Psoas muscle (tissue), 8 donors: Measurements from ENCODE around the gene SEC23IP. TPM values are rescaled to one million over a fixed set of nuclear protein-coding genes. Genes with fewer than 3 reads are reported as not detected.
"Not testable (repeated sequence)": the region's sequence is repeated elsewhere in the genome, so short reads cannot be mapped to it uniquely, and the experiment has no call there.

Experiments used
- ATAC-seq, 4 donors: fragments of 200-7000 bp; cut with Tn5 transposase; one replicate each; pipeline ENCODE4 v1.9.1; 2020; ENCODE audit warnings: moderate library complexity in 3 of 4, mild to moderate bottlenecking in 2 of 4
- DNase-seq, 2 donors: peaks; one replicate each; pipeline ENCODE4 v3.0.0-alpha.2; 2020
- H3K27ac ChIP-seq: fragments of 200-600 bp; one replicate; pipeline ENCODE4 v1.8.0; 2022
- H3K27me3 ChIP-seq, 3 donors: fragments of 200-600 bp in 1 of 3; one replicate each; pipeline versions ENCODE4 v1.6.1 to v1.8.0; 2013 to 2022; ENCODE audit warnings: low read length in 2 of 3, mild to moderate bottlenecking in 2 of 3, moderate library complexity in 1 of 3; ENCODE audit not compliant: insufficient read depth in 3 of 3
- H3K36me3 ChIP-seq, 2 donors: fragments of 200-600 bp in 1 of 2; one replicate each; pipeline versions ENCODE4 v1.6.1 to v1.8.0; 2013 to 2022; ENCODE audit warnings: low read depth in 1 of 2, mild to moderate bottlenecking in 1 of 2, moderate library complexity in 1 of 2; ENCODE audit not compliant: insufficient read depth in 1 of 2
- H3K4me1 ChIP-seq: fragments of 200-600 bp; one replicate; pipeline ENCODE4 v1.8.0; 2022
- H3K4me3 ChIP-seq: fragments of 200-600 bp; one replicate; pipeline ENCODE4 v1.8.0; 2022; ENCODE audit warnings: mild to moderate bottlenecking
- H3K9me3 ChIP-seq: fragments of 200-600 bp; one replicate; pipeline ENCODE4 v1.8.0; 2022
- CTCF ChIP-seq: fragments of 200-600 bp; IDR thresholded peaks from one replicate; pipeline ENCODE4 v1.8.0; 2022; ENCODE audit warnings: antibody characterized with exemption
- WGBS, 3 donors: extraction: QIAGEN DNeasy Blood & Tissue Kit; methylation state at CpG; one replicate each; pipeline versions ENCODE4 v1.1.6 to v1.1.7; 2013; 5-methylcytosine and 5-hydroxymethylcytosine counted together
- intact Hi-C, 2 donors: fragments of 100-400 bp; cut with DNase I; formaldehyde crosslinking; loops; one replicate each; pipeline versions ENCODE4 v1.11.0 to v1.14.2; 2022
- polyA plus RNA-seq, 3 donors: library from polyadenylated mRNA; stranded (reverse); fragments of 200-250 nt; gene quantifications; one replicate each; pipeline ENCODE4 v1.2.3, GENCODE V29; 2013
- total RNA-seq, 4 donors: library from RNA; stranded (reverse); fragmentation: NEBNext Ultra II Directional in 2 of 4; extraction: Animal tissue kit (Norgen Biotek cat#: 25700) in 2 of 4; gene quantifications; one replicate each; pipeline versions ENCODE4 v1.2.1 to v1.2.4, GENCODE V29; 2021 to 2023
- donor health status: healthy with polysubstance abuse.
- donor health status: DM: no; HTN: no; CAD: no; lungs with moderate emphysema.
- donor health status: Bipolar disorder and iron deficiency.
- donor health status: healthy.
- donor health status: DM: yes; HTN: yes; CAD: no.
- donor health status: DM: no; HTN: no; CAD: no.
- donor health status: DM: no; HTN: no; CAD: no.
- donor health status: DM: yes; HTN: yes; CAD: no.

SEC23IP gene
- total and polyA plus RNA-seq, 7 donors: 6.5 to 49.7 (median 27.3) TPM

- no peak for TF ChIP-seq CTCF
- Histone ChIP-seq H3K27me3 (no peaks in the 10 kb centered on the region), H3K4me3 (peak overlapping the region; percentile 75), H3K36me3 (no peaks in the 10 kb centered on the region), H3K27ac (peak overlapping the region; percentile 84), H3K4me1 (peaks cover 23% of the 10 kb centered on the region), H3K9me3 (no peaks in the 10 kb centered on the region)
- ATAC-seq (peak; percentile 96 to 98 (median 97)), DNase-seq (peak; percentile 89 to 94)
- intact Hi-C loops: loop anchor here (1.0 kb wide), 1 partner anchor 19 kb away; the partner anchor contains the start of gene SEC23IP (in 2 of the 2)
- 0 to 1% (median 0%) methylated on average over 54 to 75 of the region's 75 CpGs for WGBS, 3 donors
Measured at GRCh38 chr10:119872860-119873681, 19.5 kb upstream of the SEC23IP start.

- DNase-seq (no peak), ATAC-seq (no peak)
- Histone ChIP-seq H3K4me1 (peaks cover 4% of the 10 kb centered on the region), H3K36me3 (no peaks in the 10 kb centered on the region), H3K9me3 (no peaks in the 10 kb centered on the region), H3K27ac (no peak overlapping the region), H3K27me3 (no peaks in the 10 kb centered on the region), H3K4me3 (no peak overlapping the region)
- TF ChIP-seq CTCF: no peak
- 75 to 86% (median 83%) methylated on average over 2 of the region's 2 CpGs for WGBS, 3 donors
- intact Hi-C loops: no loop called here
Measured at GRCh38 chr10:119878524-119878923, 14.0 kb upstream of the SEC23IP start.

- H3K9me3 ChIP-seq, ATAC-seq, H3K4me1 ChIP-seq, intact Hi-C loops, H3K4me3 ChIP-seq, H3K27me3 ChIP-seq, DNase-seq, H3K36me3 ChIP-seq, H3K27ac ChIP-seq: not testable (repeated sequence)
- 67 to 74% (median 67%) methylated on average over 11 of the region's 11 CpGs for WGBS, 3 donors
Measured at GRCh38 chr10:119883901-119884611, 8.5 kb upstream of the SEC23IP start.

- H3K27me3 ChIP-seq, intact Hi-C loops, H3K36me3 ChIP-seq, ATAC-seq, H3K4me1 ChIP-seq, H3K4me3 ChIP-seq, H3K9me3 ChIP-seq, DNase-seq, H3K27ac ChIP-seq: not testable (repeated sequence)
- WGBS, 3 donors: 84 to 92% (median 88%) methylated on average over 6 of the region's 6 CpGs
Measured at GRCh38 chr10:119886070-119886469, 6.5 kb upstream of the SEC23IP start.

- H3K4me1 ChIP-seq, DNase-seq, H3K4me3 ChIP-seq, H3K36me3 ChIP-seq, H3K9me3 ChIP-seq, ATAC-seq, H3K27ac ChIP-seq, H3K27me3 ChIP-seq, intact Hi-C loops: not testable (repeated sequence)
- 81 to 83% (median 83%) methylated on average over 3 of the region's 3 CpGs for WGBS, 3 donors
Measured at GRCh38 chr10:119888715-119889114, 3.8 kb upstream of the SEC23IP start.

GRCh38 chr10:119889201-119889600, 3.3 kb upstream of the SEC23IP start:
- ATAC-seq, H3K27ac ChIP-seq, H3K27me3 ChIP-seq, intact Hi-C loops, H3K9me3 ChIP-seq, DNase-seq, H3K36me3 ChIP-seq, H3K4me3 ChIP-seq: not testable (repeated sequence)
- peaks cover 11% of the 10 kb centered on the region for H3K4me1 ChIP-seq
- WGBS, 3 donors: 76 to 86% (median 78%) methylated on average over 3 of the region's 3 CpGs

GRCh38 chr10:119890307-119890706, 2.2 kb upstream of the SEC23IP start:
- WGBS, 3 donors: 70 to 81% (median 79%) methylated on average over 4 of the region's 4 CpGs
- H3K4me3 ChIP-seq, H3K27me3 ChIP-seq, H3K27ac ChIP-seq, H3K9me3 ChIP-seq, intact Hi-C loops, DNase-seq, ATAC-seq: not testable (repeated sequence)
- peaks cover 0 to 11% of the 10 kb centered on the region in 2 donors for H3K36me3 ChIP-seq
- H3K4me1 ChIP-seq: peaks cover 14% of the 10 kb centered on the region

- H3K27ac ChIP-seq: peak overlapping the region; percentile 88
- 36 to 41% (median 39%) methylated on average over 14 of the region's 14 CpGs for WGBS, 3 donors
- not testable (repeated sequence) for DNase-seq
Measured at GRCh38 chr10:119891849-119892187, 712 bp upstream of the SEC23IP start.

More at GRCh38 chr10:119891849-119892187, 712 bp upstream of the SEC23IP start:
- H3K36me3 ChIP-seq: peaks cover 0 to 18% of the 10 kb centered on the region in 2 donors
- not testable (repeated sequence) for H3K27me3 ChIP-seq, H3K9me3 ChIP-seq, ATAC-seq
- H3K4me1 ChIP-seq: peaks cover 27% of the 10 kb centered on the region
- peak overlapping the region; percentile 84 for H3K4me3 ChIP-seq
- intact Hi-C loops: loop anchor here (1.0 kb wide), 1 partner anchor 19 kb away; no protein-coding TSS in a partner anchor
